K562 (cell line): ENCODE data around the gene CSNK1D. TPM values are rescaled to one million over a fixed set of nuclear protein-coding genes. Genes with fewer than 3 reads are reported as not detected.

Experiments
- FOXM1 ChIP-seq, 2 experiments: fragments of 450-650 bp in 1 of 2; sonication (generic) in 1 of 2; formaldehyde crosslinking in 1 of 2; IDR thresholded peaks; 2 replicates each; pipeline versions ENCODE4 v1.6.1 to v1.9.0; 2017 to 2022; ENCODE audit warnings: low read depth in 2 of 2, mild to moderate bottlenecking in 2 of 2, missing genetic modification reagents in 1 of 2, moderate library complexity in 1 of 2
- GTF2A2 ChIP-seq: IDR thresholded peaks from 2 replicates; pipeline ENCODE4 v1.6.1; 2016; ENCODE audit warnings: mild to moderate bottlenecking, missing genetic modification characterization, missing compliant biosample characterization
- HDGF ChIP-seq: fragments of 450-650 bp; IDR thresholded peaks from 2 replicates; pipeline ENCODE4 v1.6.1; 2016
- HEY1 ChIP-seq: fragments of 250-450 bp; sonication (Bioruptor Pico); IDR thresholded peaks from 2 replicates; pipeline ENCODE4 v1.5.0; 2020; ENCODE audit warnings: mild to moderate bottlenecking, moderate library complexity, borderline replicate concordance
- MBD2 ChIP-seq: sonication (generic); IDR thresholded peaks from 2 replicates; pipeline ENCODE4 v1.6.1; 2016; ENCODE audit warnings: low read depth, borderline replicate concordance
- MLX ChIP-seq, 2 experiments: fragments of 450-650 bp in 1 of 2; sonication (generic) in 1 of 2; formaldehyde crosslinking; conservative IDR thresholded peaks; 2 replicates each; pipeline versions ENCODE4 v1.4.0 to v1.8.1; 2020 to 2022; ENCODE audit warnings: mild to moderate bottlenecking in 1 of 2, missing genetic modification reagents in 1 of 2
- NBN ChIP-seq: fragments of 450-650 bp; IDR thresholded peaks from 2 replicates; pipeline ENCODE4 v1.6.1; 2016; ENCODE audit warnings: low read depth, mild to moderate bottlenecking
- NFRKB ChIP-seq: fragments of 450-650 bp; IDR thresholded peaks from 2 replicates; pipeline ENCODE4 v1.6.1; 2016; ENCODE audit warnings: low read depth
- RBM22 ChIP-seq: fragments of 200-400 bp; formaldehyde crosslinking; IDR thresholded peaks from 2 replicates; pipeline ENCODE4 v1.6.1; 2018; ENCODE audit warnings: low read length, low read depth; ENCODE audit not compliant: poor library complexity, severe bottlenecking
- SP2 ChIP-seq: IDR thresholded peaks from 2 replicates; pipeline ENCODE4 v1.6.1; 2011; ENCODE audit warnings: mild to moderate bottlenecking, low read depth, low read length, moderate library complexity; ENCODE audit not compliant: poor library complexity, severe bottlenecking; ENCODE audit errors: extremely low read depth
- ZFP30 ChIP-seq: fragments of 250-450 bp; sonication (Bioruptor Pico); IDR thresholded peaks from 2 replicates; pipeline ENCODE4 v1.8.0; 2022; ENCODE audit warnings: moderate library complexity, mild to moderate bottlenecking, inconsistent platforms, borderline replicate concordance
- ZNF12 ChIP-seq: sonication (generic); formaldehyde crosslinking; IDR thresholded peaks from 2 replicates; pipeline ENCODE4 v1.4.0; 2020; ENCODE audit warnings: mild to moderate bottlenecking, missing genetic modification reagents
- ZNF212 ChIP-seq: fragments of 450-650 bp; formaldehyde crosslinking; IDR thresholded peaks from 2 replicates; pipeline ENCODE4 v1.4.0; 2020; ENCODE audit warnings: mild to moderate bottlenecking
- ZNF23 ChIP-seq: fragments of 250-450 bp; sonication (Bioruptor Pico); IDR thresholded peaks from 2 replicates; pipeline ENCODE4 v1.4.0; 2020; ENCODE audit warnings: mild to moderate bottlenecking
- ZNF282 ChIP-seq: sonication (generic); formaldehyde crosslinking; IDR thresholded peaks from 2 replicates; pipeline ENCODE4 v1.8.1; 2023; ENCODE audit warnings: missing genetic modification reagents
- ZNF41 ChIP-seq: fragments of 250-450 bp; sonication (Bioruptor Pico); conservative IDR thresholded peaks from 2 replicates; pipeline ENCODE4 v1.4.0; 2020; ENCODE audit warnings: mild to moderate bottlenecking
- ZNF511 ChIP-seq: sonication (generic); formaldehyde crosslinking; IDR thresholded peaks from 2 replicates; pipeline ENCODE4 v1.8.0; 2022; ENCODE audit warnings: mild to moderate bottlenecking, missing genetic modification reagents
- ZNF592 ChIP-seq: fragments of 450-650 bp; IDR thresholded peaks from 2 replicates; pipeline ENCODE4 v1.6.1; 2017; ENCODE audit warnings: antibody characterized with exemption, mild to moderate bottlenecking
- ZNF668 ChIP-seq: fragments of 250-450 bp; sonication (Bioruptor Pico); IDR thresholded peaks from 2 replicates; pipeline ENCODE4 v1.8.0; 2022; ENCODE audit warnings: mild to moderate bottlenecking, inconsistent platforms
- polyA plus RNA-seq, 8 experiments: library from polyadenylated mRNA; depleted of rRNA in 4 of 8; stranded (reverse) in 5 of 8; unstranded in 3 of 8; fragments of >200 nt; fragmentation: Nextera tagmentation in 2 of 8; fragmentation: Illumina TruSeq in 1 of 8; extraction: Ambion mirVana in 2 of 8; extraction: Trizol in 1 of 8; gene quantifications; 2 replicates each; pipeline versions ENCODE4 v1.2.1 to v1.2.3, GENCODE V29; 2011 to 2014; ENCODE audit warnings: inconsistent platforms in 1 of 8, missing spikeins in 1 of 8
- total RNA-seq, 7 experiments: library from RNA; depleted of rRNA in 6 of 7; stranded (reverse); fragments of >200 nt in 6 of 7; fragmentation: Illumina TruSeq in 2 of 7; extraction: Trizol in 2 of 7; gene quantifications; 2 replicates each; pipeline versions ENCODE4 v1.2.1 to v1.2.3, GENCODE V29; 2011 to 2021; ENCODE audit warnings: low replicate concordance in 1 of 7

The CSNK1D gene
- total and polyA plus RNA-seq, 9 of the 15 experiments (the other 6 are each of a cell fraction or from before 2014, with no cell fraction given) = 6.5 to 133 (median 41.3) TPM

- TF ChIP-seq NFRKB = peak; percentile 44; the same call in 1 of the 2 replicates
- TF ChIP-seq FOXM1 (IDR thresholded peaks at IDR 0.05; ENCODE audit: low read depth) = no peak
- TF ChIP-seq FOXM1 (CRISPR knock-in tag; IDR thresholded peaks at IDR 0.05; ENCODE audit: low read depth) = no peak
- TF ChIP-seq GTF2A2 = peak; percentile 66; the same call in 1 of the 2 replicates
- TF ChIP-seq ZNF592 = 0 out of 2 replicates have a peak, but pooled peaks have one; percentile 43
- TF ChIP-seq ZNF511 (CRISPR knock-in tag) = no peak
- TF ChIP-seq RBM22 = peak; percentile 79
- TF ChIP-seq SP2 = no peak
- no peak; a peak in 1 of 4 replicates for TF ChIP-seq MLX (CRISPR knock-in tag; conservative IDR thresholded peaks at IDR 0.05)
- no peak for TF ChIP-seq ZNF212 (CRISPR knock-in tag)
- TF ChIP-seq ZNF12 (CRISPR knock-in tag) = no peak
- no peak for TF ChIP-seq ZNF41
- TF ChIP-seq ZNF23 (CRISPR knock-in tag) = no peak
- no peak for TF ChIP-seq HDGF
- TF ChIP-seq ZFP30 (CRISPR knock-in tag) = no peak
- TF ChIP-seq HEY1 (CRISPR knock-in tag) = no peak
- no peak for TF ChIP-seq ZNF668 (CRISPR knock-in tag)
- TF ChIP-seq MBD2 = peak; percentile 68
- TF ChIP-seq NBN = peak; percentile 56; the same call in 1 of the 2 replicates
- TF ChIP-seq ZNF282 = peak; percentile 73; the same call in 1 of the 2 replicates
These were observed 19.0 kb upstream of the CSNK1D start (continued) for GRCh38 chr17:82292251-82293154.
